ENCODE data around the gene CDKN2AIP. TPM values are rescaled to one million over a fixed set of nuclear protein-coding genes. Genes with fewer than 3 reads are reported as not detected.

The CDKN2AIP gene
- total and polyA plus RNA-seq, 10 of the 15 experiments (the other 5 are each of a cell fraction or from before 2014, with no cell fraction given) = 6.0 to 22.7 (median 15.9) TPM

DNA sequence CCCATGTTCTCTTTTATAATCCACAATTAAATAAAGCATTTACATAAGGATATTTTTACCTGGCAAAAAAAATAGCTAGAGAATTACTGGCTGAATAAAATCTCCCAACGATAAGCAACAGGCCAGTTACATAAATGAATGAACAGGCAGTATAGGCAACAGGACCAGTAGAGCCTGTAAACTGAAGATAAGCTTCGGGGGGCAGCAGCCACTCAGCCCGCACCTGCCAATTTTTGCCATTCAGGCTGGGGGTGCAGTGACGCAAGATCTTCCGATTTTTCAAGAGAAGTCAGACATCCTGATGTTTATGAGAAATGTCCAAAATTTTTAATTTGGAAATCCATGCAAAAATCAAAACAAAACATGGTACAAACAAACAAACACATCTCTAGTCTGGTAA lies 49.0 kb upstream of the CDKN2AIP start (continued):
- TF ChIP-seq, protein P1, sequence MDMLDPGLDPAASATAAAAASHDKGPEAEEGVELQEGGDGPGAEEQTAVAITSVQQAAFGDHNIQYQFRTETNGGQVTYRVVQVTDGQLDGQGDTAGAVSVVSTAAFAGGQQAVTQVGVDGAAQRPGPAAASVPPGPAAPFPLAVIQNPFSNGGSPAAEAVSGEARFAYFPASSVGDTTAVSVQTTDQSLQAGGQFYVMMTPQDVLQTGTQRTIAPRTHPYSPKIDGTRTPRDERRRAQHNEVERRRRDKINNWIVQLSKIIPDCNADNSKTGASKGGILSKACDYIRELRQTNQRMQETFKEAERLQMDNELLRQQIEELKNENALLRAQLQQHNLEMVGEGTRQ (IDR thresholded peaks at IDR 0.05; ENCODE audit: borderline replicate concordance, low read depth, low read length) = no peak
- TF ChIP-seq PAX8 (IDR thresholded peaks at IDR 0.05) (no peak), MXI1 (IDR thresholded peaks at IDR 0.05; ENCODE audit: low read depth, low read length) (no peak)

DNA sequence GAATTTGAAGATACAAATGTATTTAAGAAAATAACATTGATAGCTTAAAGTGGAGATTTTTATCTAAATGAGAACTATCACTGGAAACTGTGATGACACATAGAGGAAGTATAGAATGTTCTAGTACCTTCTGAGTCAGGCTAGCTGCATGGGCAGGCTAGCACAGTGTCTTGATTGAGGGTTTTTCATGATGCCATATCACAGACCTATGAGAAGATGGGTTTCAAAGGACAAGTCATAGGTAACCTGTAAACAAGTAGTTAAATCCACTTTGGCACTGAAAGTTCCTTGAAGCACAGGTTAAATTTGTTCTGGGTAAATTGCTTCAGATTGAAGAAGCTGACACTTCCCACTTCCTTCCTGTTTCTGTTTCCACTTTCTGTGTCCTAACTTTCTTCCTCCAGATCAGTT lies 48.2 kb upstream of the CDKN2AIP start:
- no peak for FAIRE-seq
- H4K20me1 ChIP-seq (ENCODE audit: control insufficient read depth, insufficient read depth) = no peaks in the 10 kb centered on the region
- intact Hi-C loops (cut with micrococcal nuclease; ENCODE audit: unreplicated experiment) = no loop called here
- ChIA-PET SMC1A (ENCODE audit: uncharacterized antibody, unreplicated experiment) (interaction anchor here (0.9 to 1.0 kb wide), 2 partner anchors 14 to 109 kb away, joined by 3 to 5 read pairs; no protein-coding TSS in a partner anchor), RAD21 (ENCODE audit: unreplicated experiment) (no interaction called here), POLR2A (no interaction called here), CTCF (interaction anchor here (0.6 to 1.0 kb wide), 2 partner anchors 96 to 457 kb away, joined by 3 read pairs; no protein-coding TSS in a partner anchor)
- no peak overlapping the region for H3K4me2 ChIP-seq (ENCODE audit: control insufficient read depth, insufficient read depth)
- H3K36me3 ChIP-seq (ENCODE audit: control insufficient read depth in 2 of 2, insufficient read depth in 2 of 2, low read length in 1 of 2) = no peaks in the 10 kb centered on the region
- H3K9ac ChIP-seq (ENCODE audit: control insufficient read depth, insufficient read depth, low read length) = no peak overlapping the region
- H3K4me3 ChIP-seq = no peak overlapping the region
- ATAC-seq = no peak
- H3K4me1 ChIP-seq (ENCODE audit: control insufficient read depth, insufficient read depth, low read length) = no peaks in the 10 kb centered on the region
- no peak overlapping the region for H3K27ac ChIP-seq (ENCODE audit: control insufficient read depth, insufficient read depth)
- H3K79me2 ChIP-seq (ENCODE audit: control insufficient read depth, insufficient read depth, low read length) = no peaks in the 10 kb centered on the region
- in situ Hi-C loops (cut with MboI) = no loop called here
- peaks cover 0 to 3% of the 10 kb centered on the region in 2 experiments; a peak in 2 of 4 replicates for H3K27me3 ChIP-seq (replicated peaks in 1 of 2; ENCODE audit: control insufficient read depth in 2 of 2, insufficient read depth in 2 of 2, low read length in 1 of 2)
- no peak overlapping the region for H2AFZ ChIP-seq (ENCODE audit: control insufficient read depth, low read depth, low read length)
- no peaks in the 10 kb centered on the region for H3K9me3 ChIP-seq (replicated peaks; ENCODE audit: control insufficient read depth, insufficient read depth, low read length)
- no peak for DNase-seq (ENCODE audit: low read depth, low spot score)
- BruUV-seq (replicated peaks) = no TSS peak
- TF ChIP-seq PKNOX1 (IDR thresholded peaks at IDR 0.05) (no peak), NR2F1 (conservative IDR thresholded peaks at IDR 0.05) (no peak), IRF5 (IDR thresholded peaks at IDR 0.05; ENCODE audit: borderline replicate concordance) (no peak), CHD1 (IDR thresholded peaks at IDR 0.05; ENCODE audit: low read depth, low read length) (no peak), SMAD5 (IDR thresholded peaks at IDR 0.05; ENCODE audit: low read depth) (no peak), STAT3 (IDR thresholded peaks at IDR 0.05; ENCODE audit: low read depth, low read length) (no peak), ASH2L (IDR thresholded peaks at IDR 0.05; ENCODE audit: borderline replicate concordance, low read depth) (no peak), ZZZ3 (IDR thresholded peaks at IDR 0.05; ENCODE audit: control insufficient read depth, insufficient read length, low read depth) (no peak), MAX (IDR thresholded peaks at IDR 0.05; ENCODE audit: low read depth, low read length) (no peak), RUNX3 (IDR thresholded peaks at IDR 0.05; ENCODE audit: low read length) (no peak), ZNF274 (IDR thresholded peaks at IDR 0.05; ENCODE audit: insufficient read depth, insufficient read length) (no peak)
- TF ChIP-seq, protein P2, sequence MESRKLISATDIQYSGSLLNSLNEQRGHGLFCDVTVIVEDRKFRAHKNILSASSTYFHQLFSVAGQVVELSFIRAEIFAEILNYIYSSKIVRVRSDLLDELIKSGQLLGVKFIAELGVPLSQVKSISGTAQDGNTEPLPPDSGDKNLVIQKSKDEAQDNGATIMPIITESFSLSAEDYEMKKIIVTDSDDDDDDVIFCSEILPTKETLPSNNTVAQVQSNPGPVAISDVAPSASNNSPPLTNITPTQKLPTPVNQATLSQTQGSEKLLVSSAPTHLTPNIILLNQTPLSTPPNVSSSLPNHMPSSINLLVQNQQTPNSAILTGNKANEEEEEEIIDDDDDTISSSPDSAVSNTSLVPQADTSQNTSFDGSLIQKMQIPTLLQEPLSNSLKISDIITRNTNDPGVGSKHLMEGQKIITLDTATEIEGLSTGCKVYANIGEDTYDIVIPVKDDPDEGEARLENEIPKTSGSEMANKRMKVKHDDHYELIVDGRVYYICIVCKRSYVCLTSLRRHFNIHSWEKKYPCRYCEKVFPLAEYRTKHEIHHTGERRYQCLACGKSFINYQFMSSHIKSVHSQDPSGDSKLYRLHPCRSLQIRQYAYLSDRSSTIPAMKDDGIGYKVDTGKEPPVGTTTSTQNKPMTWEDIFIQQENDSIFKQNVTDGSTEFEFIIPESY (IDR thresholded peaks at IDR 0.05) = no peak
- TF ChIP-seq, protein P3, sequence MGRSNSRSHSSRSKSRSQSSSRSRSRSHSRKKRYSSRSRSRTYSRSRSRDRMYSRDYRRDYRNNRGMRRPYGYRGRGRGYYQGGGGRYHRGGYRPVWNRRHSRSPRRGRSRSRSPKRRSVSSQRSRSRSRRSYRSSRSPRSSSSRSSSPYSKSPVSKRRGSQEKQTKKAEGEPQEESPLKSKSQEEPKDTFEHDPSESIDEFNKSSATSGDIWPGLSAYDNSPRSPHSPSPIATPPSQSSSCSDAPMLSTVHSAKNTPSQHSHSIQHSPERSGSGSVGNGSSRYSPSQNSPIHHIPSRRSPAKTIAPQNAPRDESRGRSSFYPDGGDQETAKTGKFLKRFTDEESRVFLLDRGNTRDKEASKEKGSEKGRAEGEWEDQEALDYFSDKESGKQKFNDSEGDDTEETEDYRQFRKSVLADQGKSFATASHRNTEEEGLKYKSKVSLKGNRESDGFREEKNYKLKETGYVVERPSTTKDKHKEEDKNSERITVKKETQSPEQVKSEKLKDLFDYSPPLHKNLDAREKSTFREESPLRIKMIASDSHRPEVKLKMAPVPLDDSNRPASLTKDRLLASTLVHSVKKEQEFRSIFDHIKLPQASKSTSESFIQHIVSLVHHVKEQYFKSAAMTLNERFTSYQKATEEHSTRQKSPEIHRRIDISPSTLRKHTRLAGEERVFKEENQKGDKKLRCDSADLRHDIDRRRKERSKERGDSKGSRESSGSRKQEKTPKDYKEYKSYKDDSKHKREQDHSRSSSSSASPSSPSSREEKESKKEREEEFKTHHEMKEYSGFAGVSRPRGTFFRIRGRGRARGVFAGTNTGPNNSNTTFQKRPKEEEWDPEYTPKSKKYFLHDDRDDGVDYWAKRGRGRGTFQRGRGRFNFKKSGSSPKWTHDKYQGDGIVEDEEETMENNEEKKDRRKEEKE (IDR thresholded peaks at IDR 0.05) = no peak

Measured in GM12878 (cell line).